Parathyroid adenoma (tissue), 2 donors: ENCODE results near the gene PXN.

ENCODE experiments used
- H2AFZ ChIP-seq: fragments of 300-600 bp; sonication (generic); one replicate; pipeline ENCODE4 v1.7.0; 2017; ENCODE audit warnings: antibody characterized with exemption, mild to moderate bottlenecking
- H3K27ac ChIP-seq: fragments of 300-600 bp; sonication (generic); one replicate; pipeline ENCODE4 v1.7.0; 2017
- H3K27me3 ChIP-seq: fragments of 300-600 bp; sonication (generic); one replicate; pipeline ENCODE4 v1.7.0; 2017; ENCODE audit warnings: low read length; ENCODE audit not compliant: control insufficient read depth, insufficient read depth
- H3K36me3 ChIP-seq: fragments of 300-600 bp; sonication (generic); one replicate; pipeline ENCODE4 v1.7.0; 2017; ENCODE audit warnings: low read length; ENCODE audit not compliant: control insufficient read depth, insufficient read depth
- H3K4me1 ChIP-seq: fragments of 300-600 bp; sonication (generic); one replicate; pipeline ENCODE4 v1.7.0; 2017; ENCODE audit warnings: control low read depth
- H3K4me2 ChIP-seq: fragments of 300-600 bp; sonication (generic); one replicate; pipeline ENCODE4 v1.7.0; 2017; ENCODE audit warnings: low read length
- H3K4me3 ChIP-seq: fragments of 300-600 bp; sonication (generic); one replicate; pipeline ENCODE4 v1.7.0; 2017; ENCODE audit warnings: low read depth, low read length
- H3K79me2 ChIP-seq: fragments of 300-600 bp; sonication (generic); one replicate; pipeline ENCODE4 v1.7.0; 2017; ENCODE audit warnings: control low read depth
- H3K9ac ChIP-seq: fragments of 300-600 bp; sonication (generic); one replicate; pipeline ENCODE4 v1.7.0; 2017; ENCODE audit warnings: mild to moderate bottlenecking
- H3K9me3 ChIP-seq: fragments of 300-600 bp; sonication (generic); one replicate; pipeline ENCODE4 v1.7.0; 2017; ENCODE audit warnings: low read length; ENCODE audit not compliant: control insufficient read depth
- CTCF ChIP-seq: fragments of 300-600 bp; sonication (generic); IDR thresholded peaks from one replicate; pipeline ENCODE4 v1.7.0; 2017; ENCODE audit warnings: antibody characterized with exemption, mild to moderate bottlenecking
- donor health status: primary hyperparathyroidism.

PXN gene

GRCh38 chr12:120266180-120266870, 795 bp upstream of the PXN start:
- H3K9ac ChIP-seq: no peak overlapping the region
- TF ChIP-seq CTCF: no peak

GRCh38 chr12:120264904-120265472, 542 bp downstream of the PXN start:
- Histone ChIP-seq H3K9me3 (no peaks in the 10 kb centered on the region), H3K4me2 (peak overlapping the region; percentile 88), H3K27me3 (no peaks in the 10 kb centered on the region), H3K36me3 (no peaks in the 10 kb centered on the region), H2AFZ (peak overlapping the region; percentile 63), H3K4me1 (peaks cover 30% of the 10 kb centered on the region), H3K4me3 (peak overlapping the region; percentile 76), H3K79me2 (peaks cover 53% of the 10 kb centered on the region), H3K9ac (peak overlapping the region; percentile 88), H3K27ac (peak overlapping the region; percentile 72)
- no peak for TF ChIP-seq CTCF

More at GRCh38 chr12:120266180-120266870, 795 bp upstream of the PXN start:
- H3K4me1 ChIP-seq: peaks cover 30% of the 10 kb centered on the region
- H3K4me2 ChIP-seq: peak overlapping the region; percentile 49
- peaks cover 40% of the 10 kb centered on the region for H3K79me2 ChIP-seq
- peak overlapping the region; percentile 24 for H3K4me3 ChIP-seq
- H3K27me3 ChIP-seq: no peaks in the 10 kb centered on the region
- H3K9me3 ChIP-seq: no peaks in the 10 kb centered on the region
- H3K36me3 ChIP-seq: no peaks in the 10 kb centered on the region
- peak overlapping the region; percentile 46 for H3K27ac ChIP-seq
- H2AFZ ChIP-seq: peak overlapping the region; percentile 70

- no peaks in the 10 kb centered on the region for H3K36me3 ChIP-seq
- no peak for TF ChIP-seq CTCF
- peak overlapping the region; percentile 63 for H2AFZ ChIP-seq
- H3K79me2 ChIP-seq: peaks cover 58% of the 10 kb centered on the region
- peak overlapping the region; percentile 76 for H3K4me3 ChIP-seq
- no peaks in the 10 kb centered on the region for H3K9me3 ChIP-seq
- H3K4me2 ChIP-seq: peak overlapping the region; percentile 88
- H3K27me3 ChIP-seq: no peaks in the 10 kb centered on the region
- peak overlapping the region; percentile 72 for H3K27ac ChIP-seq
- peaks cover 30% of the 10 kb centered on the region for H3K4me1 ChIP-seq
- H3K9ac ChIP-seq: no peak overlapping the region
These were observed 1.2 kb downstream of the PXN start for GRCh38 chr12:120264086-120264903.

GRCh38 chr12:120263748-120264085, 1.8 kb downstream of the PXN start:
- H2AFZ ChIP-seq: peak overlapping the region; percentile 63
- H3K4me3 ChIP-seq: peak overlapping the region; percentile 76
- H3K4me1 ChIP-seq: peaks cover 30% of the 10 kb centered on the region

More at GRCh38 chr12:120263748-120264085, 1.8 kb downstream of the PXN start:
- Histone ChIP-seq H3K27ac (peak overlapping the region; percentile 72), H3K36me3 (no peaks in the 10 kb centered on the region), H3K9ac (no peak overlapping the region), H3K79me2 (peaks cover 58% of the 10 kb centered on the region), H3K9me3 (no peaks in the 10 kb centered on the region), H3K4me2 (peak overlapping the region; percentile 88), H3K27me3 (no peaks in the 10 kb centered on the region)
- no peak for TF ChIP-seq CTCF
